Measurements from ENCODE around the gene XIST. TPM values are rescaled to one million over a fixed set of nuclear protein-coding genes. Genes with fewer than 3 reads are reported as not detected.

XIST gene
- total RNA-seq, 4 donors from 2014 or later = 0.24 to 209 (median 91.2) TPM

DNA sequence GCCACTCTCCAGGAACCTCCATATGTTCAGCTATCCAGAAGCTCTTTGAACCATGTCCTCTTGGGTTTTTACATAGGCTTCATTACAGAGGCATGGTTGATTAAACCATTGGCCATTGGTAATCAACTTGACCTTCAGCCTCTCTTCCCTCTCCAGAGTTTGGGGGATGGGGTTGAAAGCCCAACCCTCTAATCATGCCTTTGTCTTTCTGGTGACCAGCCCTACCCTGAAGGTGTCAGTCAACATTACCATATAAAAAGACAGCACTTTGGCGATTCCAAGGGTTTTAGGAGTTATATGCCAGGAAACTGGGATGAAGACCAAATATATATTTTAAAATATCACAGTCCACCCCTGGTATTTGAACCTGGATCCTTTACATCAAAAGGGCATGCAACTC, 67.0 kb downstream of the XIST start:
- no peak for ATAC-seq (ENCODE audit: low FRiP score)

More for the DNA sequence above, 67.0 kb downstream of the XIST start:
- TF ChIP-seq CTCF (IDR thresholded peaks at IDR 0.05) = no peak
- no peak for DNase-seq (ENCODE audit: low spot score)

Small RNA genes lying within 50 kb of the gene (small RNA-seq; reads per million reads assigned to genes)
- not detected for gene RF01880

Measured in omental fat pad (tissue), 4 donors.